ENCODE results near the gene NANOS2.

The NANOS2 gene

DNA sequence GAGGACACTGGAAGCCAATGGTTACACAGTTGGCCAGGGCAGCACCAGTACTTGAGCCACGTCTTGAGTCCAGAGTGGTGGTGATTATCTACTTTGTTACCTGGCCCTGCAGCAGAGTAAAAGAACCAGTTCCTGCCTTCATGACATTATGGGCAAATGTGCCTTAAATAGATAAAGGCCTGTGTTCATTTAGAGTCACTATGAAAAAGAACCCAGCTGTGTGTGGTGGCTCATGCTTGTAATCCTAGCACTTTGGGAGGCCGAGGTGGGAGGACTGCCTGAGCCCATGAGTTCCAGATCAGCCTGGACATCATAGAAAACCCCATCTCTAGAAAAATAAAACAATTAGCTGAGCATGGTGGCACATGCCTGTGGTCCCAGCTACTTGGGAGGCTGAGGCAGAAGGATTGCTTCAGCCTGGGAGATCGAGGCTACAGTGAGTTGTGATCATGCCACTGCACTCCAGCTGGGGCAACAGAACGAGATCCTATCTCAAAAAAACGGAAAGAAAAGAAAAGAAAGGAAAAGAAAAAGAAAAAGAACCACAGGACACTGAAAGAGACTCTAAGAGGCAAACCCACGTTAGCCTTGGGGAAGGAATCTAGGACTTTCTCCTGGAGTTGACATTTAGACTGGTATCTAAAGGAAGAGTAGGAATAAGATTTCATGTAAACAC is 25.2 kb downstream of the NANOS2 start:
- no peak overlapping the region for H3K4me3 ChIP-seq (ENCODE audit: low read depth in 1 of 2, low read length in 1 of 2)
- no peaks in the 10 kb centered on the region for H3K27me3 ChIP-seq
- peaks cover 15 to 24% of the 10 kb centered on the region in 2 experiments for H3K4me1 ChIP-seq (ENCODE audit: control insufficient read depth in 1 of 2, insufficient read depth in 1 of 2, low read depth in 1 of 2, low read length in 1 of 2)
- TF ChIP-seq CTCF (IDR thresholded peaks at IDR 0.05): no peak
- H3K36me3 ChIP-seq: peaks cover 15% of the 10 kb centered on the region
- no peaks in the 10 kb centered on the region for H3K9me3 ChIP-seq
- H3K27ac ChIP-seq: no peak overlapping the region

GRCh38 chr19:45887200-45887710 is 27.3 kb downstream of the NANOS2 start:
- TF ChIP-seq CTCF (IDR thresholded peaks at IDR 0.05): no peak
- H3K9me3 ChIP-seq: no peaks in the 10 kb centered on the region
- peaks cover 26 to 42% of the 10 kb centered on the region in 2 experiments for H3K4me1 ChIP-seq (ENCODE audit: control insufficient read depth in 1 of 2, insufficient read depth in 1 of 2, low read depth in 1 of 2, low read length in 1 of 2)

GRCh38 chr19:45886427-45887199 is 28.0 kb downstream of the NANOS2 start:
- Histone ChIP-seq H3K27ac (peak overlapping the region; percentile 90), H3K9me3 (no peaks in the 10 kb centered on the region), H3K27me3 (peaks cover 16% of the 10 kb centered on the region), H3K36me3 (peaks cover 18% of the 10 kb centered on the region), H3K4me3 (ENCODE audit: low read depth in 1 of 2, low read length in 1 of 2) (peak overlapping the region; percentile 76 to 83), H3K4me1 (ENCODE audit: control insufficient read depth in 1 of 2, insufficient read depth in 1 of 2, low read depth in 1 of 2, low read length in 1 of 2) (peaks cover 26 to 42% of the 10 kb centered on the region in 2 experiments)
- no peak for TF ChIP-seq CTCF (IDR thresholded peaks at IDR 0.05)

More at GRCh38 chr19:45887200-45887710, 27.3 kb downstream of the NANOS2 start:
- peaks cover 11% of the 10 kb centered on the region for H3K27me3 ChIP-seq
- peak overlapping the region; percentile 90 for H3K27ac ChIP-seq
- peaks cover 18% of the 10 kb centered on the region for H3K36me3 ChIP-seq
- H3K4me3 ChIP-seq (ENCODE audit: low read depth in 1 of 2, low read length in 1 of 2): peak overlapping the region; percentile 76 to 83

DNA sequence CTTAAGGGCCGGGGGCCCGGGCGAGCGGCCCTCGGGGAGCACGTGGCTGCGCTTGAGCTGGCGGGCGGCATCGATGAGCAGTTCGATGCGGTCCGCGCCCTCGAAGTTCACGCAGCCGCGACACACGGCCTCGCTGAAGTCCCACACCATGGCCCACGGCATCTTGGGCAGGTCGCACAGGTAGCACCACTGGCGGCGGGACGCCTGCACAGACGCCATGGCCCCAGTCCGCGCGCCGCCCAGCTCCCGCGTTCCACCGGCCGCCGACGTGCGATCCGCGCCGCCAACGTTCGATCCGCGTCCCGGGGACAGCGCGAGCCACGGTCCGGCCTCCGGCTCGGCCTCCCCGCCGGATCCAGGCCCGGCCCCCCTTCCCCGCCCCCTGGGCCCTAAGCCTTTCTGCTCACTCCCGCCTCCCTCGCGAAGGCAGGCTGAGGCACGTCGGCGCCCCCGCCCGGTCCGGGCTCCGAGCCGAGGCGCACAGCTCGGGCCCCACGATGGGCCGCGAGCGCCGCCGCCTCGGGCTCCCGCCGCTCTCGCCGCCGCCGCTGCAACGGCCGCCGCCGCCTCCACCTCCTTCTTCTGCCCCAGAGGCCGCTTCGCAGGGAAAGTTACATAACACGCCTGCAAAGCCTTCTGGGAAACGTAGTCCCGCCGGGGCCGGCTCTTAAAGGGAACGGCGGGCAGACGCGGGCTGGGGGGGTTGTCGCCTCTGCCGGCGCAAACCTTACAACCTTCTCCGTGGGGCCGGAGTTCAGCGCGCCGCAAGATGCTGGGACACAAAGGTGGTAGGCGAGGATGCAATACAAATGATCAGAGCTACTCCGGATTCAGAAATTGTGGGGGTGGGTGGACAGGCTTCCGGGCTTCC is 28.8 kb downstream of the NANOS2 start, which contains the start of gene IRF2BP1:
Gene IRF2BP1, minus strand, starts transcription at position 586 of the 871 bp plus-strand sequence. Its CDS starts 367 bp downstream, at position 219.
- Histone ChIP-seq H3K27me3 (peaks cover 24% of the 10 kb centered on the region), H3K36me3 (peaks cover 12% of the 10 kb centered on the region), H3K9me3 (no peaks in the 10 kb centered on the region), H3K4me1 (ENCODE audit: control insufficient read depth in 1 of 2, insufficient read depth in 1 of 2, low read depth in 1 of 2, low read length in 1 of 2) (peaks cover 26 to 42% of the 10 kb centered on the region in 2 experiments), H3K4me3 (ENCODE audit: low read depth in 1 of 2, low read length in 1 of 2) (peak within 1 kb of the TSS; percentile 76 to 83), H3K27ac (peak within 1 kb of the TSS; percentile 90)
- peak; percentile 40 for TF ChIP-seq CTCF (IDR thresholded peaks at IDR 0.05)
